GM18858 (cell line): Measurements from ENCODE around the gene MARK3.

Experiments used
- ATAC-seq: cut with Tn5 transposase; IDR thresholded peaks from one replicate; pipeline ENCODE4 v1.9.1; 2021; ENCODE audit not compliant: unreplicated experiment

The MARK3 gene

GRCh38 chr14:103545915-103546651, 160.9 kb downstream of the MARK3 start:
- no peak for ATAC-seq

GRCh38 chr14:103546652-103547454, 161.6 kb downstream of the MARK3 start:
- ATAC-seq: no peak

- no peak for ATAC-seq
Observed at GRCh38 chr14:103547455-103547940, 162.3 kb downstream of the MARK3 start.

- ATAC-seq: no peak
Observed at GRCh38 chr14:103547941-103548462, 162.8 kb downstream of the MARK3 start.

GRCh38 chr14:103548463-103549351, 163.5 kb downstream of the MARK3 start:
- ATAC-seq: no peak

- ATAC-seq: no peak
Observed at GRCh38 chr14:103549361-103550311, 164.4 kb downstream of the MARK3 start.

GRCh38 chr14:103550451-103551337, 165.5 kb downstream of the MARK3 start:
- no peak for ATAC-seq

- ATAC-seq: no peak
Observed at GRCh38 chr14:103551338-103551762, 166.1 kb downstream of the MARK3 start.

GRCh38 chr14:103552011-103552845, 167.0 kb downstream of the MARK3 start:
- ATAC-seq: no peak

GRCh38 chr14:103552846-103553210, 167.6 kb downstream of the MARK3 start:
- ATAC-seq: no peak
